Renal cortex interstitium (tissue), 11 donors: Measurements from ENCODE around the gene RABAC1. TPM values are rescaled to one million over a fixed set of nuclear protein-coding genes. Genes with fewer than 3 reads are reported as not detected.
A peak's percentile ranks its signal among the peaks of the same experiment; 100 is the strongest.
"Not testable (repeated sequence)": the region's sequence is repeated elsewhere in the genome, so short reads cannot be mapped to it uniquely, and the experiment has no call there.

ENCODE experiments used
- DNase-seq, 11 donors: peaks; one replicate each; pipeline ENCODE4 v3.0.0-alpha.2; 2013; ENCODE audit warnings: low read depth in 9 of 11, low spot score in 4 of 11; ENCODE audit errors: extremely low read depth in 1 of 11
- polyA plus RNA-seq, 3 donors: library from polyadenylated mRNA; unstranded; fragments of 120-200 nt; gene quantifications; one replicate each; pipeline ENCODE4 v1.2.1, GENCODE V29; 2013; ENCODE audit not compliant: insufficient read length in 3 of 3

Gene RABAC1
- polyA plus RNA-seq, 3 donors, result 47.5 to 85.4 (median 81.1) TPM

DNA sequence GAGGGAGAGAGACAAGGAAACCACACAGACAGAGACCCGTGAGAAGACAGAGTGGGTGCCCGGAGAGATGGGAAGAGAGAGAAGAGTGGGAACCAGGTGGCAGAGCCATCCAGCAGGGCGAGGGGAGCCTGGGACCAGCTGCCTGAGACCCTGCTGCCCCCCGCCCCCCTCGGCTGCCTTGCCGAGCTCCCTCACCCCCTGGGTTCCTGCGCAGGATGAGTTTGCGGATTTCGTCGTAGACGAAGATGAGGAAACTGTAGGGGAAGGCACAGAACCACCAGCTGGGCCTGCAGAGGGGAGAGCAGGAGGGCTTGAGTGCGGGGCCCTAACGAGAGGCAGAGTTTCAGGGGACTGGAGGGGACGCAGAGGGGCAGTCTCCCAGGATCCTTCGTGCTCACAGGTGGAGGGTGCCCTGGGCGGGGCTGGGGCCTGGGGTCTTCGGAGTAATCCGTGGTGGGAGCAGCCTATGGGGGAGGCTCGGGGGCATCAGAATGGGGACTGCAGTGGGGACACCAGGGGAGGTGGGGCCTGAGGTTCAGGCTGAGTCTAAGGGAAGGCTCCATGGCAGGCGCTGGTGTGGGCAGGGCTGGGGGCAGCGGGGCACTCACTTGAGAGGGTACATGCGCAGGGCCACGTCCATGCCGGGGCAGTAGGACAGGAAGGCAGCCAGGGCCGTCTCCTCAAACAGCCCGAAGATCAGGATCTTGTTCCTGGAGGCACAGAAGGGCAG is 8.1 kb upstream of the RABAC1 start:
- DNase-seq, result no peak

DNA sequence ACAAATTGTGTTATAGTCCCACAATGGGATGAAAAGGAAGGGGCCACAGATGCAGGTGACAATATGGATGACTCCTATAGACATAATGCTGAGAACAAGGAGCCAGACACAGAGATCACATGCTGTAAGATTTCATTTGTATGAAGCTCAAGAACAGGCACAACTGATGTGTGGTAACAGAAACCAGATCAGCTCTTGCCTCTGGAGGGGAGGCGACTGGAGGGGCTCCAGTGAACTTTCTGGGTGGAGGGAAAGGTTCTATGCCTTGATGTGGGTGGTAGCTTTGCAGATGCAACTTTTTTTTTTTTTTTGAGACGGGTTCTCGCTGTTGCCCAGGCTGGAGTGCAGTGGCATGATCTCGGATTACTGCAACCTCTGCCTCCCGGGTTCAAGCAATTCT is 6.0 kb upstream of the RABAC1 start:
- no peak for DNase-seq

DNA sequence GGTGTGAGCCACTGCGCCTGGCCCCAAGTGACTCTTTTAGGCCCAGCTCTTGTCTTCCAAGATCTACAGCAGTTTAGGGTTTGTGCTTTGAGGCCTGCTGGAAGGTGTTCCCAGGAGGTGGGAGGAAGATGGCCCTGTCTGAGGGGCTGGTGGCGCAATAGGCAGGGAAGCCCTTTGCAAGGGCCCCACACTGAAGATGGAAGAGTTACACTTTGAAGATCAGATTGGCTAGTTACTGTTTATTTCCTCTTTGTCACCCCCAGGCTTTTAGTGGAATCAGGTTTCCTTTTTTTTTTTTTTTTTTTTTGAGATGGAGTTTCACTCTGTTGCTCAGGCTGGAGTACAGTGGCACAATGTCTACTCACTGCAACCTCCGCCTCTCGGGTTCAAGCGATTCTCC is 1.9 kb upstream of the RABAC1 start:
- DNase-seq, result no peak

DNA sequence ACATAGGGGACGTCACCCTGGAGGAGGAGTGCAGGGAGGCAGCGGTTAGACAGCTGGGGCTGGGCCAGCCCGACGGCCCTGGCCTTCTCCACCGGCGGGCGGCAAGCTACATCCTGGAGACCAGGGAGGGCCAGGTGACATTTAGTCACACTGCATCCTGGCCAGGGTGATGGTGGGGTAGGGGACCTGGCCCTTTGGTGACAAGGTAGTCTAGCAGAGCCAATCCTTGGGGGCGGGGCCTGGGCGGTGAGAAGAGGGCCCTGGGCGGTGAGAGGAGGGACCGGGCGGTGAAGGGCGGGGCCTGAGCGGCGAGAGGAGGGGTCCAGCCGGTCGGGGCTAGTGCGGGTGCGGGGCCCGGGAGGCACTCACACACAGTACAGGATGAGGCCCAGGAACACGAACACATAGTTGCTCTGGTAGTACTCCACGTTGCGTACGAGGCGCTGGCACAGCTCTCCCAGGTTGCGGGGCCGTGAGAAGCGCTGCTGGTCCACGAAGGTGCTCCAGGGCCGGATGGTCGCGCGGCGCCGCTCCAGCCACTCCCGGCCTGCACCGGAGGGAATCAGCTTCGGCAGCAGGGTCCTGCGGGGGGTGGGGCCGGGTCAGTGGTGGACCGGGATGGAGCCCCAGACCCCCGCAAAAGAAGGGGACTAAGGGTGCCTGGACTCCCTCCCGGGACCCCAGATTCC is 610 bp downstream of the RABAC1 start:
- peak in 8 of 11 donors; percentile 59 to 73 (median 68) for DNase-seq

DNA sequence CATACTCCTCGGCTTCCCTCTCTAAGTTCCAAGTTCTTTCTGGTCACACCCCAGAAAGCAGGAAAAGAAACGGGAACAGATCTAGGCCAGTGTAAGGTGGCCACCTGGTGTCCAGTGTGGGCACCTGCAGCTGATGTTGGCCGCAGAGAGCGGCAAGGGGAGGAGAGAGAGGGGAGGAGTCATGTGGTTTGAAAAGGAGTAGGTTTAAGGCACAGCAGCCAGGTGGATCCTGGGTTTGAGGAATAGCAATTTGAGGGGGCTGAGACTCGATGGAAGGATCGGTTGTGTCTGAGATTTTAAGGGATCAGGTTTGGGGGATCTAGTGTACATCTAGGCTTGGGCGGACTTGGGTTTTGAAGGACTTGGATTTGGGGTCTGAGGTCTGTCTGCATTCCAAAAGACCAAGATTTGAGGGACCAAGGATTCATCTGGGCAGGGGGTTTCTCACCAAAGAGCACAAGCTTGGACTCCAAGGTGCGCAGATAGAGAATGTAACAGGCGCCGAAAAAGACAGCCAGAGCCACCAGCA is 1.2 kb downstream of the RABAC1 start:
- peak in 10 of 11 donors; percentile 54 to 87 (median 77) for DNase-seq

- DNase-seq, result no peak
Observed at GRCh38 chr19:41957161-41957837, 1.8 kb downstream of the RABAC1 start.

GRCh38 chr19:41956621-41957020 is 2.5 kb downstream of the RABAC1 start:
- DNase-seq, result no peak

GRCh38 chr19:41955521-41955920 is 3.6 kb downstream of the RABAC1 start:
- no peak for DNase-seq

- peak in 6 of 11 donors; percentile 52 to 57 (median 55) for DNase-seq
Observed at GRCh38 chr19:41951686-41952172, 7.4 kb downstream of the RABAC1 start.

- DNase-seq, result no peak
Observed at GRCh38 chr19:41947091-41947490, 12.0 kb downstream of the RABAC1 start.

DNA sequence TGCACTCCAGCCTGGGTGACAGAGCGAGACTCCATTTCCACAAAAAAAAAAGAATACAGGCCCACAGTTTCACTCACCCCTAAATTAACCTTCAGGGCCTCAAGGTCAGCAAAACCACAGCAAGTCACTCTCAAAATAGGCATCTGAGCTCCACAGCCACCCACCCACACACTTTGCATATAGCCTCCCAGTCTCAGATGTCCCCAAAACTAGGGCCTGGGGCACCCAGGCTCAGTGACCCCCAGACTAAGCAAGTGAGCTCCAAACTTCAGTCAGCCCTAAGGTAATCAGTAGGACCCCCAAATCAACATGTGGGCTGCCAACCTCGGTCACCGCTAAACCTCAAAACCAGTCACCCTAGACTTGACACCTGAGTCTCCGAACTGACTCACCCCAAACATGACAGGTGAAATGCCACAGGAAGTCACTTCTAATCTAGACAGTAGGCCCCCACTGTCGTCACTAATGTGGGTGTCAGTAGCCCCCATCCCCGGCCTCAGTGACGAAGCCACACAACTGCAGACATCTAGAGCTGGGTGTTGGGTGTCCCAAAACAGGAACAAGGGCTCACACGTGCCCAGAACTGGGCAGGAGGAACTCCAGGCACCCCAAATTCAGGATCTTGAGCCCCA is 13.9 kb downstream of the RABAC1 start:
- DNase-seq, result no peak

DNA sequence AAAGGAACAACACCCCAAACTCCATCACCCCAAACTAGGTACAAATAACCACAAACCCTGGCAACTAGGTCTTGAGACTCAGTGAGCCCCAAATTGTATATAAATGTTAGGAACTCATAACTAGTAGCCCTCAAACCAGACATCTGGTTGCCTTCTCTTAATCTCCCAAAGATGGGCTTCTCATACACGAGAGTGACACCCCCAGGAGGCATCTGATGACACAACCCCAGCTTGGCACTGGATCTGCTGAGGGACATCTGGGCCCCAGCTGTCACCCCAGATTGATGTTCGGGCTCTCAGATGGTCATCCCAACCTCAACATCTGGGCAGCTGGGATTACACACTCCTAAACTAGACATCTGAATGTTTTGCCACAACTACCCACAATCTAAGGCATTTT is 14.8 kb downstream of the RABAC1 start:
- DNase-seq, result no peak

DNA sequence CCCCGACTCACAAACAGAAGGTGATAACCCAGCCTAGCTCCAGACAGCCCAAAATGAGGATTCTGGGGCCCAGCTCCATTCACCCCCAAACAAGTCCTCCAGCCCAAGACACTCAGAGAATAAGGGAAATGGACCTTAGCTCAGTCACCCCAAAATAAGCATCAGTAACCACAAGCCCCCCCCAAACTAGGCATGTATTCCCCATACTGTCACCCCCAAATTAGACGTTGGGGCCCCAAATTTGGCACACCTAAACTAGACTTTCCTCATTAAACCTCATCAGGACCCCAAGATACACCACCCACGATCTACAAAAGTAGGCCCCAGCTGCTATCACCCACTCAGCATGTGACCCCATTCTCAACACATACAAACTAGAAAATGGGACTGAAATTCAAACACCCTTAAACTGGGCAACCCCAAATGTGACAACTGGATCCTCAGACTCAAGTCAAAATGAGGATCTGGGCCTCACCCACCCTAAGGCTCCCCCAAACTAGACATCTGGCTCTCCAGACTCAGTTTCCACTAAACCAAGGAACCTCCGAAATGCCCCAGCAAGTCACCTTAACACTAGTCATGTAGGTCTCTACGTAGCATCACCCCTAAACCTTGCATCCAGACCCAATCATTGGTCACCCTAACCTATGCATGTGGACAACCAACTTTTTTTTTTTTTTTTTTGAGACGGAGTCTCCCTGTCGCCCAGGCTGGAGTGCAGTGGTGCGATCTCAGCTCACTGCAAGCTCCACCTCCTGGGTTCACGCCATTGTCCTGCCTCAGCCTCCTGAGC is 17.5 kb downstream of the RABAC1 start:
- DNase-seq, result no peak

- no peak for DNase-seq
Observed at GRCh38 chr19:41940731-41941409, 18.3 kb downstream of the RABAC1 start.

DNA sequence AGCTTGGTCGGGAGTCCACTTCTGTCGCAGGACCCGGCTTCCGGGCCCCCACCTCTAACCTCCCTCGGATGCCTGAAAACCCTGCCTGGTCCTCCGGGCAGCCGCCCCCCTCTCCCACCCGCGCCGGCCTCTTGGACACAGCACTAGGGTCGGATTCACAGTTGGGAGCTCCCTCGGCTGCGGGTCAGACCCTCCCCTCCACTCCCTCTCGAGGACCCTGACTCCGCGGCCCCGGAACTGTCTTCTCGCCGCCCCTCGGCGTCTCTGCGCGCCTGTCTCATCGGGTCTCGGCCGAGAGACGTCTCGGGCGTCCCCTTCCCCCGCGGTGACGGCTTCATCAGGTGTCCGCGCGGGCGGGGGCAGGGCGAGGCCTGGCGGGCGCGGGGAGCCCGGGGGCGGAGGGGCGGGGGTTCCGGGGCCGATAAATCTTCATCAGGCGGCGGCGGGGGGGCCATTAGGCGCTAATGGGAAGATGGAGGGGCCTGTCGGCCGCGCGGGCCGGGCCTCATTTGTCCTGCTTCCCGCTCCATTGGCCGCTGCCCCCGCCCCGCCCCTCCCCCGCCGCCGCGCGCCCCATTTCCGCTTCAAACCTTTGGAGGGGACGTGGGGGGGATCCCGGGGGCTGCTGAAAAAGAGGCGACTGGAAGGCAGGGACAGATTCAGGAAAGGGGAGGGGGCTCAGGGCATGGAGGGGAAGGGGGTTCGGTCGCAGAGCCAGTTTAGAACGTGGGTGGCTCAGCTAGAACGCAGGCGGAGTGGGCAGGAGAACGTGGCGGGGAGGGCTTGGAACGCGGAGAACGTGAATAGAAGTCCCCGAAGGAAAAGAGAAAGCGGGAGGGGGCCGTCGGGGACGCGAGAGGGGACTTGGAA is 19.0 kb downstream of the RABAC1 start:
- peak in 7 of 11 donors; percentile 29 to 63 (median 43) for DNase-seq

GRCh38 chr19:41939209-41939608 is 19.9 kb downstream of the RABAC1 start:
- not testable (repeated sequence) for DNase-seq
